GM21360 (cell line): Measurements from ENCODE around the gene ASTE1.
"Not testable (repeated sequence)": the region's sequence is repeated elsewhere in the genome, so short reads cannot be mapped to it uniquely, and the experiment has no call there.

Source experiments
- ATAC-seq: cut with Tn5 transposase; IDR thresholded peaks from one replicate; pipeline ENCODE4 v1.9.1; 2021; ENCODE audit warnings: mild to moderate bottlenecking, moderate library complexity; ENCODE audit not compliant: unreplicated experiment

Gene ASTE1

GRCh38 chr3:131009698-131010097 lies 16.9 kb downstream of the ASTE1 start:
- ATAC-seq, result no peak

GRCh38 chr3:131008326-131008725 lies 18.3 kb downstream of the ASTE1 start:
- no peak for ATAC-seq

GRCh38 chr3:131007782-131008181 lies 18.8 kb downstream of the ASTE1 start:
- no peak for ATAC-seq

DNA sequence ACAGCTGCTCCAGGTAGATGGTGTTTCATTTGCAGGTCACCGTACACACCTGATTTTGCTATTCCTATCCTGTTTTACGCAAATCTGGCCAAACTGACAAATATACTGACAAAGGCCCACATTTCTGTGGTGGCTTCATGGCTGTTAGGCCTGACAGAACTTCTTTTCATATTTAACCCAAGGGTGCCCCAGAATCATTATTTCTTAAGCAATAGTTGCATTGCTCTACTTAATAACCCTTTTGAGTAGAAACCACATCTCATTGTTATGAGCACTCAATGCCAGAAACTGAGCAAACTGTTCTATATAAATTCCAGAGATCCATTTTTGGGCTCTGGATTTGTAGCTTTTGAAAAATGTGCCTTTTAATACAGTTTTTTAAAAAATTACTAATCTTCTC lies 19.4 kb downstream of the ASTE1 start:
- no peak for ATAC-seq

GRCh38 chr3:131004603-131005002 lies 22.0 kb downstream of the ASTE1 start:
- ATAC-seq, result no peak

DNA sequence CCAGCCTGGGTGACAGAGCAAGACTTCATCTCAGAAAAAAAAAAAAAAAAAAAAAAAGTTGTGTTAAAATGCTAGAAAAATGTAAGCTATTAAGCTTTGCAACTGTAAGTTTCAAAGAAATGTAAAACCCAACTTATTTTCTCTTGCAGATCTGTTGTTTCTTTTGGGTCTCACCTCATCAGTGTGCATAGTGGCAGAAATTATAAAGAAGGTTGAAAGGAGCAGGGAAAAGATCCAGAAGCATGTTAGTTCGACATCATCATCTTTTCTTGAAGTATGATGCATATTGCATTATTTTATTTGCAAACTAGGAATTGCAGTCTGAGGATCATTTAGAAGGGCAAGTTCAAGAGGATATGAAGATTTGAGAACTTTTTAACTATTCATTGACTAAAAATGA lies 25.6 kb downstream of the ASTE1 start:
- no peak for ATAC-seq

DNA sequence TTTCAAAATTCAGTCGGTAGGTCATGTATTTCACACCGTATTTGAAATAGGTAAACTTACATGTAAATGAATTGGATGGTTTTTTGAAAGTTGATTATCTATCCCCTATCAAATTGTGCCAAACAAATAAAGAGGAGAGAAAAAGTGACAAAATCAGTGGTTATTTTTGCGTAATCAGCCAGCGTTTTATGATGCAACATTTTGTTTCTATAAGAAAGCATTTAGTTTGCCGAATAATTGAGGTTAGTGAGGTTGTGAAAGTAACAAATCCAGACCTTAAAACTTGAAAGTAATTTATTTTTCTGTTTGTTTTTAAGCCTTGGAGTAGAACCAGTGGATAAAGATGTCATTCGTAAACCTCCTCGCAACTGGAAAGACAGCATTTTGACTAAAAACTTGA lies 29.3 kb downstream of the ASTE1 start:
- no peak for ATAC-seq

DNA sequence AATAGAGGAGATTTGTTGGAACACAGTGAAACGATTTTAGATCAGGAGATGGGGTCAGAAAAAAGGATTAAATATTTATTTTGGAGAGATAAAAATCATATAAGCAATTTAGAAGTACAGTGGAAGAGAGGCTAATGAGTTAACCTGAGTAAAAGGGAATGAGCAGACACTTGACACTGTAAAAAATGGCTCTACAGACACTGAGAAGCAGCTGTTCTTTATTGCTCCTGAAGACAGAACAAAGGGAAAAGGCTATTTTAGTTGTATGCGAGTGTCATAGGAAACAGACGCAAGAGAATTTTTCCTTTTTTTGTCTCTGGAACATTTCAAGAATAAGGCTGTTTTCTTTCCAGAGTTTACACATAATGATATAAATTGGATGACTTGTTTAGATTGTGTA lies 34.3 kb downstream of the ASTE1 start:
- no peak for ATAC-seq

- no peak for ATAC-seq
Observed at GRCh38 chr3:130991126-130991525, 35.5 kb downstream of the ASTE1 start.

- no peak for ATAC-seq
Observed at GRCh38 chr3:130990282-130990681, 36.3 kb downstream of the ASTE1 start.

- ATAC-seq, result no peak
Observed at GRCh38 chr3:130981469-130981868, 45.2 kb downstream of the ASTE1 start.

DNA sequence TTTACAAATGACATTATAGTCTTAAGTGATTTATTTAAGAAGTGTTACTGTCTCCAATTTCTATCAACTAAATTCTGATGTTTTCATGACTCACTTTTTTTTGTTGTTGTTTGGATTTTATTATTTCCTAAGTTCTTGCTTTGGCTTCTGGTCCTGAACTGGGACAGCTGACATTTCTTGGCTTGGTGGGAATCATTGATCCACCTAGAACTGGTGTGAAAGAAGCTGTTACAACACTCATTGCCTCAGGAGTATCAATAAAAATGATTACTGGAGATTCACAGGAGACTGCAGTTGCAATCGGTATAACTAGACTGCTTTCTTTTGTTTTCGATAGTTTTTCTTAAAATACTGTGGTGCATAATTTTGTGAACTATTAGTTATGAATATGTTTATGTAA lies 47.5 kb downstream of the ASTE1 start:
- ATAC-seq, result no peak

DNA sequence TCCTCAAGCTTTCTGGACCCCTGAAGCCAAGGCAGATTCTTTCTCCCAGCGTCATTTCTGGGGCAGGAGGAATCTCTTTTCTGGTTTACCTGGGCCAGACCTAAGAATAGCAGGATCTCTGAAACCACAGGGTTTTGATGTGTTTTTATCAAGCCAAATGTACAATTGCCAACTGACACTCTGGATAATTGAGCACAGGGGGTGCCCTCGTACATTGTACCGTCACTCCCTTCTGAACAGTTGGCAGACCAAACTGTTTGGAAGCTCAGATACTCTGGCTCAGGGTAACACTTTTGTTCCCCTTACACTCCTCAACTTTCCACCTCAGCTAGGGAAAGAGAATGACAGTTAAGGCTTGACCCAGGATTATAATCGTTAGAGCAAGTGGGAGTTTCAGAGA lies 49.9 kb downstream of the ASTE1 start:
- ATAC-seq, result no peak

GRCh38 chr3:130975251-130975650 lies 51.4 kb downstream of the ASTE1 start:
- ATAC-seq, result no peak

- no peak for ATAC-seq
Observed at GRCh38 chr3:130974201-130974600, 52.4 kb downstream of the ASTE1 start.

GRCh38 chr3:130973406-130973805 lies 53.2 kb downstream of the ASTE1 start:
- ATAC-seq, result no peak

GRCh38 chr3:130972592-130972991 lies 54.0 kb downstream of the ASTE1 start:
- not testable (repeated sequence) for ATAC-seq

DNA sequence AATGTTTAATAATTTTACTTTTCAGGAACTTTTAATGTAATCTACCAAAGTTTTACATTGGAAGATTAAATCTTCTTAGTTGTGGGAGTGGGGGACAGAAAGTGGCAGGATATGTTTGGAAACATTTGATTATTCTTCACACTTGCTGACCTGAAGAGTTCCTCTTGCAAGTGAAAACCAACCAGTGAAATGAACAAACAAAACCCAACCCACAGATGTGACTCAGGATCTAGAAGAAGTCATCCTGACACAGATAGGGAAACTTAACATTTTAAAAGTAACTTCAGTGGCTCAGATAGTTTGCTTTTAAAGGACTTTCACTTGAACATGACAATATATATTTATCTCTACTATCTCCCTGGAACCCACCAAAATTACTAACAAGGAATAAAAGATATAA lies 55.4 kb downstream of the ASTE1 start:
- ATAC-seq, result no peak

DNA sequence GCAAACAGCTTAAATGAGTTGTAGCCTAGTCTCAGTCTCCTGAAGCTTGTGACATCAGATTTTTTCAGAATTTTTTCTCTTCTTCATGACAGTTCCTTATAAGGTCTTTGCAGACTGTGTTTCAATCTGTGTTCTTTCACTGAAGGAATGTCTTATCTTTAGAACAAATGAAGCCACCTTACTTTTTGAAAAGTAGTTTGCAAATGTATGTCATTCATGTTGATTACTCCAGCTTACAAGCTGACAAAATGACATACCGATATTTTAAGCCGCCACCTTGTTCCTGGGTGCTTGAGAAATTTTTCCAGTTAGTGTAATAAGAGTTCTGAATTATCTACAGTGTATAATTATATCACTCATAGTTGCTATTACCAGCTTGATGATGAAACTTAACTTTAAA lies 57.0 kb downstream of the ASTE1 start:
- no peak for ATAC-seq

DNA sequence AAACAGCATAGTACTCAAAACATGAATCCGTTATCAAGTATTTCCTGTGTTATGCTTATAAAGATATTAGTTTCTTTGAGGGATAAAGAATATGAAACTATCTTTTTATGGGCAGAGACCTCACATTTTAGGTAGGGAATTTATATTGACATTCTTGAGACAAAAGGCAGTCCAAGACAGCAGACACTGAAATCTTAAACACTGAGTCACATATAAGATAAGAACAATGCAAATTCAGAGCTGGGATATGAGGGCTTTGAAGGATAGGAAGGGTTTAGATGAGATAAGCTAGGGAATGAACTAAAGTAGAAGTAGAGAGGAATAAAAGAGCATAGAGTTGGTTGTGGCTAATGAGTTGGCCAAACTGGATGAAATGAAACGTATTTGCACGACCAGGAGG lies 58.4 kb downstream of the ASTE1 start:
- ATAC-seq, result no peak

- no peak for ATAC-seq
Observed at GRCh38 chr3:130967281-130967680, 59.3 kb downstream of the ASTE1 start.

DNA sequence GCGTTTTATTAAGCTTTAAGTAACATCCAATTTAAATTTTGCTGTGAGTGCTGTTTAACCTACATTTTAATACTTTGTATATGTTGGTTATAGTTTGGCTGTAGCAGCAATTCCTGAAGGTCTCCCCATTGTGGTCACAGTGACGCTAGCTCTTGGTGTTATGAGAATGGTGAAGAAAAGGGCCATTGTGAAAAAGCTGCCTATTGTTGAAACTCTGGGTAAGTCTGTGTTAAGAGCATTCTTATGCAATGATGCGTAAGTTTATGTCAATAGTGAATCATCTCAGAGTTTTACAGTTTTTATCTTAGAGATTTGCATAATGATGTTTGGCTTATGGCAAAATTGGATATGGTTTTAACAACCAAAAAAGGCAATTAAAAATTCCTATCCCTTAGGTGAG lies 62.7 kb downstream of the ASTE1 start:
- no peak for ATAC-seq
